Measurements from ENCODE around the gene GPA33. TPM values are rescaled to one million over a fixed set of nuclear protein-coding genes. Genes with fewer than 3 reads are reported as not detected.

Gene GPA33
- polyA plus RNA-seq, 1 of the 3 experiments (the other 2 are of a cell fraction) = not detected

DNA sequence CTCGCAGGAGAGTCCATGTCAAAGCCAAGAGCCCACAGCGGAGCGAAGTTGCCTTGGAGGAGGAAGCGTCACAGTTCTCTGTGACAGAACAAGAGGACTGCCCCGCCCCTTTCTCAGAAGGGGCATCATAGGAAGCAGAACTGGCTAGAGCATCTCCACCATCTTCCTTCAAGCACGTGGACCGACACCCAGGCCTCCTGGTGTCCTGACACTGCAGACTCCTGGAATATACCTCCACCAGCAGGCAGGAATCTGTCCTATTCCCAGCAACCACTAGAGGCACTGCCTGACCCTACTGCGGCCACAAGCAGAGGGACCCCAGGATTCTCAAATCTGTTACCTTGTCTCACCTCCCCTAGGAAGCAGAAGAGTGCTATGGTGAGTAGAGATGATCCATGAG, 37.8 kb downstream of the GPA33 start:
- DNase-seq = peak; percentile 52
- no peaks in the 10 kb centered on the region for H3K4me1 ChIP-seq (ENCODE audit: control insufficient read depth in 1 of 2, insufficient read depth in 2 of 2, low read depth in 1 of 2, low read length in 1 of 2)
- no peaks in the 10 kb centered on the region for H3K9me3 ChIP-seq
- ChIA-PET POLR2A (interaction anchor here (0.6 kb wide), 1 partner anchor 399 kb away, joined by 3 read pairs; no protein-coding TSS in a partner anchor), CTCF (interaction anchor here (0.8 to 19.2 kb wide), 6 partner anchors 8 to 154 kb away, joined by 3 to 769 read pairs (median 8); no protein-coding TSS in a partner anchor)
- no peaks in the 10 kb centered on the region for H3K9me2 ChIP-seq
- H3F3A ChIP-seq (replicated peaks; ENCODE audit: insufficient read depth) = no peaks in the 10 kb centered on the region
- no peaks in the 10 kb centered on the region for H3K79me2 ChIP-seq (ENCODE audit: insufficient read depth)
- H2AFZ ChIP-seq (ENCODE audit: low read depth) = no peak overlapping the region
- H3K4me3 ChIP-seq (ENCODE audit: low read depth in 2 of 2, low read length in 1 of 2) = no peak overlapping the region
- H3K27me3 ChIP-seq (ENCODE audit: insufficient read depth) = peaks cover 4% of the 10 kb centered on the region; the same call in 1 of the 2 replicates
- no peak overlapping the region for H3K4me2 ChIP-seq
- 49% methylated on average over 8 of the region's 8 CpGs for WGBS (ENCODE audit: low lambda C conversion rate)
- H3K9ac ChIP-seq = no peak overlapping the region
- H3K27ac ChIP-seq (ENCODE audit: low read depth in 2 of 2, low read length in 1 of 2) = no peak overlapping the region
- no peaks in the 10 kb centered on the region for H3K36me3 ChIP-seq (replicated peaks in 1 of 2; ENCODE audit: control insufficient read depth in 1 of 2, insufficient read depth in 2 of 2, low read length in 1 of 2)
- no peaks in the 10 kb centered on the region for H4K20me1 ChIP-seq (ENCODE audit: insufficient read depth)
- TF ChIP-seq GATA2 (CRISPR knock-in tag; IDR thresholded peaks at IDR 0.05) = no peak
- TF ChIP-seq RXRA (IDR thresholded peaks at IDR 0.05; ENCODE audit: borderline replicate concordance, low read depth) = no peak
- TF ChIP-seq, protein P1, sequence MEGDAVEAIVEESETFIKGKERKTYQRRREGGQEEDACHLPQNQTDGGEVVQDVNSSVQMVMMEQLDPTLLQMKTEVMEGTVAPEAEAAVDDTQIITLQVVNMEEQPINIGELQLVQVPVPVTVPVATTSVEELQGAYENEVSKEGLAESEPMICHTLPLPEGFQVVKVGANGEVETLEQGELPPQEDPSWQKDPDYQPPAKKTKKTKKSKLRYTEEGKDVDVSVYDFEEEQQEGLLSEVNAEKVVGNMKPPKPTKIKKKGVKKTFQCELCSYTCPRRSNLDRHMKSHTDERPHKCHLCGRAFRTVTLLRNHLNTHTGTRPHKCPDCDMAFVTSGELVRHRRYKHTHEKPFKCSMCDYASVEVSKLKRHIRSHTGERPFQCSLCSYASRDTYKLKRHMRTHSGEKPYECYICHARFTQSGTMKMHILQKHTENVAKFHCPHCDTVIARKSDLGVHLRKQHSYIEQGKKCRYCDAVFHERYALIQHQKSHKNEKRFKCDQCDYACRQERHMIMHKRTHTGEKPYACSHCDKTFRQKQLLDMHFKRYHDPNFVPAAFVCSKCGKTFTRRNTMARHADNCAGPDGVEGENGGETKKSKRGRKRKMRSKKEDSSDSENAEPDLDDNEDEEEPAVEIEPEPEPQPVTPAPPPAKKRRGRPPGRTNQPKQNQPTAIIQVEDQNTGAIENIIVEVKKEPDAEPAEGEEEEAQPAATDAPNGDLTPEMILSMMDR (IDR thresholded peaks at IDR 0.05) = peak; percentile 51

- Histone ChIP-seq H3K9me3 (no peaks in the 10 kb centered on the region), H4K20me1 (ENCODE audit: insufficient read depth) (no peaks in the 10 kb centered on the region), H3K27me3 (ENCODE audit: insufficient read depth) (peaks cover 4% of the 10 kb centered on the region; the same call in 1 of the 2 replicates), H3K27ac (ENCODE audit: low read depth in 2 of 2, low read length in 1 of 2) (no peak overlapping the region), H3K79me2 (ENCODE audit: insufficient read depth) (no peaks in the 10 kb centered on the region), H3K36me3 (replicated peaks in 1 of 2; ENCODE audit: control insufficient read depth in 1 of 2, insufficient read depth in 2 of 2, low read length in 1 of 2) (no peaks in the 10 kb centered on the region), H3K9ac (no peak overlapping the region), H3K4me1 (ENCODE audit: control insufficient read depth in 1 of 2, insufficient read depth in 2 of 2, low read depth in 1 of 2, low read length in 1 of 2) (no peaks in the 10 kb centered on the region), H3F3A (replicated peaks; ENCODE audit: insufficient read depth) (no peaks in the 10 kb centered on the region), H3K4me2 (no peak overlapping the region), H3K9me2 (no peaks in the 10 kb centered on the region), H3K4me3 (ENCODE audit: low read depth in 2 of 2, low read length in 1 of 2) (no peak overlapping the region), H2AFZ (ENCODE audit: low read depth) (no peak overlapping the region)
- CTCF ChIA-PET = interaction anchor here (0.8 to 19.2 kb wide), 5 partner anchors 7 to 153 kb away, joined by 3 to 769 read pairs (median 9); no protein-coding TSS in a partner anchor
- no peak for DNase-seq
- POLR2A ChIA-PET = interaction anchor here (0.6 kb wide), 1 partner anchor 398 kb away, joined by 3 read pairs; no protein-coding TSS in a partner anchor
- WGBS (ENCODE audit: low lambda C conversion rate) = 67% methylated on average over 5 of the region's 5 CpGs
- no peak for TF ChIP-seq RCOR1 (IDR thresholded peaks at IDR 0.05; ENCODE audit: low read length)
- no peak for TF ChIP-seq FOXM1 (IDR thresholded peaks at IDR 0.05; ENCODE audit: low read depth)
- no peak for TF ChIP-seq TAF1 (IDR thresholded peaks at IDR 0.05; ENCODE audit: borderline replicate concordance, low read depth, low read length)
- TF ChIP-seq ELF1 (IDR thresholded peaks at IDR 0.05) = no peak
- no peak for TF ChIP-seq TEAD4 (IDR thresholded peaks at IDR 0.05; ENCODE audit: borderline replicate concordance, insufficient read depth)
- TF ChIP-seq, protein P2, sequence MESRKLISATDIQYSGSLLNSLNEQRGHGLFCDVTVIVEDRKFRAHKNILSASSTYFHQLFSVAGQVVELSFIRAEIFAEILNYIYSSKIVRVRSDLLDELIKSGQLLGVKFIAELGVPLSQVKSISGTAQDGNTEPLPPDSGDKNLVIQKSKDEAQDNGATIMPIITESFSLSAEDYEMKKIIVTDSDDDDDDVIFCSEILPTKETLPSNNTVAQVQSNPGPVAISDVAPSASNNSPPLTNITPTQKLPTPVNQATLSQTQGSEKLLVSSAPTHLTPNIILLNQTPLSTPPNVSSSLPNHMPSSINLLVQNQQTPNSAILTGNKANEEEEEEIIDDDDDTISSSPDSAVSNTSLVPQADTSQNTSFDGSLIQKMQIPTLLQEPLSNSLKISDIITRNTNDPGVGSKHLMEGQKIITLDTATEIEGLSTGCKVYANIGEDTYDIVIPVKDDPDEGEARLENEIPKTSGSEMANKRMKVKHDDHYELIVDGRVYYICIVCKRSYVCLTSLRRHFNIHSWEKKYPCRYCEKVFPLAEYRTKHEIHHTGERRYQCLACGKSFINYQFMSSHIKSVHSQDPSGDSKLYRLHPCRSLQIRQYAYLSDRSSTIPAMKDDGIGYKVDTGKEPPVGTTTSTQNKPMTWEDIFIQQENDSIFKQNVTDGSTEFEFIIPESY (IDR thresholded peaks at IDR 0.05; ENCODE audit: borderline replicate concordance, low read depth) = no peak
- TF ChIP-seq, protein P1 (IDR thresholded peaks at IDR 0.05) = no peak
- no peak for TF ChIP-seq YY1 (IDR thresholded peaks at IDR 0.05; ENCODE audit: low read depth)
- TF ChIP-seq CHD2 (IDR thresholded peaks at IDR 0.05; ENCODE audit: low read length, partially characterized antibody) = no peak
- no peak for TF ChIP-seq REST (IDR thresholded peaks at IDR 0.05; ENCODE audit: low read depth, low read length)
- no peak for TF ChIP-seq NRF1 (IDR thresholded peaks at IDR 0.05; ENCODE audit: low read depth, low read length)
- no peak for TF ChIP-seq EP300 (IDR thresholded peaks at IDR 0.05; ENCODE audit: borderline replicate concordance in 1 of 2, low read depth in 1 of 2, low read length in 1 of 2)
- no peak for TF ChIP-seq FOSL2 (IDR thresholded peaks at IDR 0.05; ENCODE audit: borderline replicate concordance, low read depth)
- TF ChIP-seq SIN3A (IDR thresholded peaks at IDR 0.05; ENCODE audit: borderline replicate concordance, low read depth, low read length) = no peak
These were observed 38.3 kb downstream of the GPA33 start for GRCh38 chr1:167051907-167052306.

Measured in SK-N-SH (cell line).